Sigmoid colon (tissue), 3 donors: ENCODE measurements around the gene ANGPT4.

Source experiments
- POLR2A ChIP-seq, 2 donors: fragments of 450-650 bp; IDR thresholded peaks; one replicate each; pipeline ENCODE4 v1.6.1; 2016; ENCODE audit warnings: antibody characterized with exemption in 2 of 2, mild to moderate bottlenecking in 2 of 2, moderate library complexity in 2 of 2
- TF ChIP-seq, protein P1 (sequence below), 4 experiments: fragments of 450-650 bp in 3 of 4; fragments of 200-600 bp in 1 of 4; IDR thresholded peaks; one replicate each; pipeline ENCODE4 v1.5.1; 2016 to 2019; ENCODE audit warnings: antibody characterized with exemption in 4 of 4, mild to moderate bottlenecking in 3 of 4, moderate library complexity in 2 of 4

DNA sequence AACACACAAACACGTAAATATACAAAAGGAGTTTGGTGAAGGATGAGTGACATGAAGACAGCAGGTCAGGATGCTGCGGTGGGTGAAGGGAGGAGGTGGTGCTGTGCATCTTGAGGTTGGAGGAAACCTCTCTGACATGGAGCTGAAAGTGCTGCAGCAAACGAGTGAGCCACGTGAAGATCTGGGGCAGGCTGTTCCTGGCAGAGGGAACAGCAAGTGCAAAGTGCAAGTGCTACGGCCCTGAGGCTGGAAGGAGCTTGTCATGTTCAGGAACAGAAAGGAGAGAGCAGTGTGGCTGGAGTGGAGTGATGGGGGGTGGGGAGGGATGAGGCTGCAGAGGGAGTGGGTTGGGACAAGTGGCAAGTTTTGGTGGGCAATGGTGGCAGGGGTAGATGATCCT is 24.8 kb upstream of the ANGPT4 start:
- TF ChIP-seq, protein P1, sequence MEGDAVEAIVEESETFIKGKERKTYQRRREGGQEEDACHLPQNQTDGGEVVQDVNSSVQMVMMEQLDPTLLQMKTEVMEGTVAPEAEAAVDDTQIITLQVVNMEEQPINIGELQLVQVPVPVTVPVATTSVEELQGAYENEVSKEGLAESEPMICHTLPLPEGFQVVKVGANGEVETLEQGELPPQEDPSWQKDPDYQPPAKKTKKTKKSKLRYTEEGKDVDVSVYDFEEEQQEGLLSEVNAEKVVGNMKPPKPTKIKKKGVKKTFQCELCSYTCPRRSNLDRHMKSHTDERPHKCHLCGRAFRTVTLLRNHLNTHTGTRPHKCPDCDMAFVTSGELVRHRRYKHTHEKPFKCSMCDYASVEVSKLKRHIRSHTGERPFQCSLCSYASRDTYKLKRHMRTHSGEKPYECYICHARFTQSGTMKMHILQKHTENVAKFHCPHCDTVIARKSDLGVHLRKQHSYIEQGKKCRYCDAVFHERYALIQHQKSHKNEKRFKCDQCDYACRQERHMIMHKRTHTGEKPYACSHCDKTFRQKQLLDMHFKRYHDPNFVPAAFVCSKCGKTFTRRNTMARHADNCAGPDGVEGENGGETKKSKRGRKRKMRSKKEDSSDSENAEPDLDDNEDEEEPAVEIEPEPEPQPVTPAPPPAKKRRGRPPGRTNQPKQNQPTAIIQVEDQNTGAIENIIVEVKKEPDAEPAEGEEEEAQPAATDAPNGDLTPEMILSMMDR (IDR thresholded peaks at IDR 0.05), result no peak
- no peak for TF ChIP-seq POLR2A (IDR thresholded peaks at IDR 0.05)
